GM12891 (cell line): ENCODE measurements around the gene SERPINB6.

Experiments
- PAX5 ChIP-seq: IDR thresholded peaks from 2 replicates; pipeline ENCODE4 v1.6.1; 2011; ENCODE audit warnings: low read length, moderate library complexity, mild to moderate bottlenecking; ENCODE audit not compliant: insufficient read depth, severe bottlenecking
- POLR2A ChIP-seq: IDR thresholded peaks from 2 replicates; pipeline ENCODE4 v1.6.1; 2011; ENCODE audit warnings: low read depth, low read length, control low read depth
- POLR2AphosphoS5 ChIP-seq: IDR thresholded peaks from 2 replicates; pipeline ENCODE4 v1.6.1; 2011; ENCODE audit warnings: low read depth, low read length, control low read depth
- SPI1 ChIP-seq: IDR thresholded peaks from 2 replicates; pipeline ENCODE4 v1.6.1; 2011; ENCODE audit warnings: low read depth, low read length, control low read depth
- TAF1 ChIP-seq: IDR thresholded peaks from 2 replicates; pipeline ENCODE4 v1.6.1; 2011; ENCODE audit warnings: low read depth, low read length, control low read depth

GRCh38 chr6:2951728-2952127, 19.6 kb downstream of the SERPINB6 start:
- TF ChIP-seq POLR2A, result no peak
- no peak for TF ChIP-seq TAF1
- no peak for TF ChIP-seq POLR2AphosphoS5
- no peak for TF ChIP-seq SPI1
- no peak for TF ChIP-seq PAX5
